WTC11 (cell line): ENCODE results near the gene SIGLEC7. TPM values are rescaled to one million over a fixed set of nuclear protein-coding genes. Genes with fewer than 3 reads are reported as not detected.

Experiments
- ATAC-seq: fragments of 200-7000 bp; cut with Tn5 transposase; 2 replicates; pipeline ENCODE4 v1.10.0; 2021; ENCODE audit warnings: mild to moderate bottlenecking, moderate library complexity
- CTCF ChIA-PET: fragments of 300-600 bp; sonication (Branson Sonifier 250); formaldehyde crosslinking; loops from one replicate; lab custom pipeline; 2021; ENCODE audit warnings: antibody characterized with exemption; lab: Charles Lee
- POLR2A ChIA-PET: fragments of 350-600 bp; sonication (Branson Sonifier 250); formaldehyde crosslinking; loops from one replicate; lab custom pipeline; 2021; ENCODE audit warnings: antibody characterized with exemption; lab: Charles Lee
- DNase-seq: peaks from one replicate; pipeline ENCODE4 v3.0.0; 2021; ENCODE audit warnings: low spot score
- H3K27ac Mint-ChIP-seq: 2 replicates; pipeline ENCODE4 v1.8.0; 2021; ENCODE audit warnings: mixed read lengths
- H3K27me3 Mint-ChIP-seq: 2 replicates; pipeline ENCODE4 v1.8.0; 2021; ENCODE audit warnings: low read depth, mild to moderate bottlenecking, moderate library complexity, mixed read lengths
- H3K36me3 Mint-ChIP-seq: 2 replicates; pipeline ENCODE4 v1.8.0; 2021; ENCODE audit warnings: mixed read lengths
- H3K4me1 Mint-ChIP-seq: 2 replicates; pipeline ENCODE4 v1.8.0; 2022; ENCODE audit warnings: mixed read lengths
- H3K4me3 Mint-ChIP-seq: 2 replicates; pipeline ENCODE4 v1.8.0; 2021; ENCODE audit warnings: mild to moderate bottlenecking, moderate library complexity, mixed read lengths
- H3K9me3 Mint-ChIP-seq: 2 replicates; pipeline ENCODE4 v1.8.0; 2021; ENCODE audit warnings: mixed read lengths
- ELF4 ChIP-seq: sonication (generic); formaldehyde crosslinking; IDR thresholded peaks from 2 replicates; pipeline ENCODE4 v1.8.1; 2022; ENCODE audit warnings: low read depth, mild to moderate bottlenecking, moderate library complexity, missing genetic modification reagents
- FOXJ3 ChIP-seq: sonication (generic); formaldehyde crosslinking; IDR thresholded peaks from 2 replicates; pipeline ENCODE4 v1.9.0; 2021; ENCODE audit warnings: missing genetic modification reagents, mild to moderate bottlenecking, borderline replicate concordance
- FOXP4 ChIP-seq: sonication (generic); formaldehyde crosslinking; IDR thresholded peaks from 2 replicates; pipeline ENCODE4 v1.8.0; 2022; ENCODE audit warnings: mild to moderate bottlenecking, missing genetic modification reagents
- GRHL2 ChIP-seq: fragments of 250-450 bp; sonication (Bioruptor Pico); IDR thresholded peaks from 2 replicates; pipeline ENCODE4 v1.8.0; 2022; ENCODE audit warnings: mild to moderate bottlenecking, moderate library complexity; ENCODE audit not compliant: insufficient replicate concordance, severe bottlenecking
- GTF2I ChIP-seq: fragments of 250-450 bp; sonication (Bioruptor Pico); conservative IDR thresholded peaks from 2 replicates; pipeline ENCODE4 v1.4.0; 2021; ENCODE audit warnings: mild to moderate bottlenecking
- HMGA2 ChIP-seq: fragments of 250-450 bp; sonication (Bioruptor Pico); IDR thresholded peaks from 2 replicates; pipeline ENCODE4 v1.4.0; 2021; ENCODE audit warnings: mild to moderate bottlenecking, moderate library complexity
- IRF2 ChIP-seq: sonication (generic); formaldehyde crosslinking; IDR thresholded peaks from 2 replicates; pipeline ENCODE4 v1.8.0; 2022; ENCODE audit warnings: low read depth, missing genetic modification reagents, borderline replicate concordance
- MXD4 ChIP-seq: fragments of 250-450 bp; sonication (Bioruptor Pico); IDR thresholded peaks from 2 replicates; pipeline ENCODE4 v1.8.0; 2021; ENCODE audit warnings: mild to moderate bottlenecking, moderate library complexity, borderline replicate concordance
- NFATC4 ChIP-seq: fragments of 250-450 bp; sonication (Bioruptor Pico); IDR thresholded peaks from 2 replicates; pipeline ENCODE4 v1.9.0; 2021; ENCODE audit warnings: mild to moderate bottlenecking
- NFYB ChIP-seq: sonication (generic); formaldehyde crosslinking; conservative IDR thresholded peaks from 2 replicates; pipeline ENCODE4 v1.8.0; 2022; ENCODE audit warnings: low read depth, missing genetic modification reagents
- OVOL2 ChIP-seq: fragments of 250-450 bp; sonication (Bioruptor Pico); IDR thresholded peaks from 2 replicates; pipeline ENCODE4 v1.9.0; 2021; ENCODE audit warnings: mild to moderate bottlenecking, borderline replicate concordance
- PRDM15 ChIP-seq: sonication (generic); formaldehyde crosslinking; IDR thresholded peaks from 2 replicates; pipeline ENCODE4 v1.8.0; 2022; ENCODE audit warnings: missing genetic modification reagents
- SOX15 ChIP-seq: fragments of 250-450 bp; sonication (Bioruptor Pico); IDR thresholded peaks from 2 replicates; pipeline ENCODE4 v1.9.0; 2021; ENCODE audit warnings: mild to moderate bottlenecking
- TCF7 ChIP-seq: sonication (generic); formaldehyde crosslinking; IDR thresholded peaks from 2 replicates; pipeline ENCODE4 v1.8.0; 2022; ENCODE audit warnings: mild to moderate bottlenecking, low read depth, missing genetic modification reagents, moderate library complexity
- ZNF121 ChIP-seq: sonication (generic); formaldehyde crosslinking; IDR thresholded peaks from 2 replicates; pipeline ENCODE4 v1.8.0; 2023; ENCODE audit warnings: missing genetic modification reagents
- ZNF317 ChIP-seq: sonication (generic); formaldehyde crosslinking; IDR thresholded peaks from 2 replicates; pipeline ENCODE4 v1.8.1; 2023; ENCODE audit warnings: low read depth, mild to moderate bottlenecking, moderate library complexity, missing genetic modification reagents, borderline replicate concordance
- ZNF425 ChIP-seq: fragments of 250-450 bp; sonication (Bioruptor Pico); conservative IDR thresholded peaks from 2 replicates; pipeline ENCODE4 v1.9.0; 2021; ENCODE audit warnings: mild to moderate bottlenecking
- total RNA-seq: library from RNA; stranded (reverse); gene quantifications from 3 replicates; pipeline ENCODE4 v1.2.3, GENCODE V29; 2021
- TF ChIP-seq, protein P1 (sequence below): sonication (generic); formaldehyde crosslinking; IDR thresholded peaks from 2 replicates; pipeline ENCODE4 v1.8.0; 2023; ENCODE audit warnings: missing genetic modification reagents, mild to moderate bottlenecking, borderline replicate concordance
- TF ChIP-seq, protein P2 (sequence below): sonication (generic); formaldehyde crosslinking; IDR thresholded peaks from 2 replicates; pipeline ENCODE4 v1.8.0; 2022; ENCODE audit warnings: mild to moderate bottlenecking, missing genetic modification reagents
- TF ChIP-seq, protein P3 (sequence below): fragments of 200-600 bp; IDR thresholded peaks from 2 replicates; pipeline ENCODE4 v1.8.0; 2022; ENCODE audit warnings: antibody characterized with exemption

SIGLEC7 gene
- total RNA-seq, 1 experiment from 2014 or later, result not detected

DNA sequence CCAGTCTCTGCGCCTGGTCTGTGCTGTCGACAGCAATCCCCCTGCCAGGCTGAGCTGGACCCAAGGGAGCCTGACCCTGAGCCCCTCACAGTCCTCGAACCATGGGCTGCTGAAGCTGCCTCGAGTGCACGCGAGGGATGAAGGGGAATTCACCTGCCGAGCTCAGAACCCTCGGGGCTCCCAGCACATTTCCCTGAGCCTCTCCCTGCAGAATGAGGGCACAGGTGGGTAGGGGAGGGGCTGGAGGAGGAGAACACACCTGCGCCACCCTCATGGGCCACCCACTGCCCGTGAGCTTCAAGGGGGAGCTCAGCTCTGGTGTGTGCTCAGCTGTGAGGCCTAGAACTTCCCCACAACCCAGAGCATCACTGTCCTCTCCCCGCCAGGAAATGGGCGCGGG is 44.2 kb downstream of the SIGLEC7 start (continued):
- TF ChIP-seq, protein P1, sequence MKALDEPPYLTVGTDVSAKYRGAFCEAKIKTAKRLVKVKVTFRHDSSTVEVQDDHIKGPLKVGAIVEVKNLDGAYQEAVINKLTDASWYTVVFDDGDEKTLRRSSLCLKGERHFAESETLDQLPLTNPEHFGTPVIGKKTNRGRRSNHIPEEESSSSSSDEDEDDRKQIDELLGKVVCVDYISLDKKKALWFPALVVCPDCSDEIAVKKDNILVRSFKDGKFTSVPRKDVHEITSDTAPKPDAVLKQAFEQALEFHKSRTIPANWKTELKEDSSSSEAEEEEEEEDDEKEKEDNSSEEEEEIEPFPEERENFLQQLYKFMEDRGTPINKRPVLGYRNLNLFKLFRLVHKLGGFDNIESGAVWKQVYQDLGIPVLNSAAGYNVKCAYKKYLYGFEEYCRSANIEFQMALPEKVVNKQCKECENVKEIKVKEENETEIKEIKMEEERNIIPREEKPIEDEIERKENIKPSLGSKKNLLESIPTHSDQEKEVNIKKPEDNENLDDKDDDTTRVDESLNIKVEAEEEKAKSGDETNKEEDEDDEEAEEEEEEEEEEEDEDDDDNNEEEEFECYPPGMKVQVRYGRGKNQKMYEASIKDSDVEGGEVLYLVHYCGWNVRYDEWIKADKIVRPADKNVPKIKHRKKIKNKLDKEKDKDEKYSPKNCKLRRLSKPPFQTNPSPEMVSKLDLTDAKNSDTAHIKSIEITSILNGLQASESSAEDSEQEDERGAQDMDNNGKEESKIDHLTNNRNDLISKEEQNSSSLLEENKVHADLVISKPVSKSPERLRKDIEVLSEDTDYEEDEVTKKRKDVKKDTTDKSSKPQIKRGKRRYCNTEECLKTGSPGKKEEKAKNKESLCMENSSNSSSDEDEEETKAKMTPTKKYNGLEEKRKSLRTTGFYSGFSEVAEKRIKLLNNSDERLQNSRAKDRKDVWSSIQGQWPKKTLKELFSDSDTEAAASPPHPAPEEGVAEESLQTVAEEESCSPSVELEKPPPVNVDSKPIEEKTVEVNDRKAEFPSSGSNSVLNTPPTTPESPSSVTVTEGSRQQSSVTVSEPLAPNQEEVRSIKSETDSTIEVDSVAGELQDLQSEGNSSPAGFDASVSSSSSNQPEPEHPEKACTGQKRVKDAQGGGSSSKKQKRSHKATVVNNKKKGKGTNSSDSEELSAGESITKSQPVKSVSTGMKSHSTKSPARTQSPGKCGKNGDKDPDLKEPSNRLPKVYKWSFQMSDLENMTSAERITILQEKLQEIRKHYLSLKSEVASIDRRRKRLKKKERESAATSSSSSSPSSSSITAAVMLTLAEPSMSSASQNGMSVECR (CRISPR knock-in tag), result no peak
- TF ChIP-seq NFYB (CRISPR knock-in tag) (no peak), ZNF425 (no peak), OVOL2 (CRISPR knock-in tag) (no peak), IRF2 (CRISPR knock-in tag) (no peak), ZNF317 (no peak)
- TF ChIP-seq, all 79 proteins: peak for 0

DNA sequence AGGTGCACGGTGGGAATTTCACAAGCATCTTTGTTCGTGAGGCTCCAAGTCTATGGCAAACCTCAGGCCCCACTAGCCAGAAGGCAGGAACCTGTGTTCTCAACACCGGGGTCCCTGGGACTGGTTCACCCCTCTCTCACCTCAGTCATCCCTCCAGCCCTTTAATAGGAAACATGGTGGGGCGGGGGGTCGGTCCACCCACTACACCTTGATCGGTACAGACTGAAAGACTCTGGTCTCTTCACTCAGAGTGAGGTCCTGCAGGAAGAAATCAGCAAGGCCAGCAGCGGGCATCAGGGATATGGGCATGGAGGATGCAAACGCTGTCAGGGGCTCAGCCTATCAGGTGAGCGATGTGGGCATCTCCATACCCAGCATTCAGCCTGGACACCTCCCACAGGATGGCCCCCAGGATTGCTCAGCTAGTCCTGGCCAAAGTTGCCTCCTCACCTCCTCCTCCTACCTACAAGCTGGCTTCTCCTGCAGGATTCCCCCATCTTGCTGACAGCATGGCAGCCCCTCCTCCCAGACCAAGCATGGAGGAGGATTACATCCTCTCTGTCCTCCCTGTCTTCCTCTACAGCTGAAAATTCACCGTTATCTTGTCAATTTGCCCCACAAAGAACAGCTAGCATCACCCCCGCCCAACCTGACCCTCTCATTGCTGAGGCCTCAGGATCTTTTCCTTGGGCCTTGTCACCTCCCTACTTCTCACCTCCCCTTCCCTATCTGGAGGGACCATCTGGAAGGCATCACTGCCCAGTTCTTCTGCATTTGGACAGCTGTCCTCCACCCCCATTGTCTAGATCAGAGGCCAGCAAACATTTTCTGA is 45.5 kb downstream of the SIGLEC7 start:
- no peaks in the 10 kb centered on the region for H3K36me3 Mint-ChIP-seq
- no peaks in the 10 kb centered on the region for H3K9me3 Mint-ChIP-seq
- H3K27me3 Mint-ChIP-seq, result peaks cover 30% of the 10 kb centered on the region
- CTCF ChIA-PET, result interaction anchor here (0.9 kb wide), 1 partner anchor 72 kb away, joined by 3 read pairs; no protein-coding TSS in a partner anchor
- DNase-seq, result no peak
- ATAC-seq, result no peak
- TF ChIP-seq FOXJ3 (CRISPR knock-in tag), result no peak
- TF ChIP-seq SOX15, result no peak
- TF ChIP-seq PRDM15 (CRISPR knock-in tag), result no peak
- no peak for TF ChIP-seq NFATC4 (CRISPR knock-in tag)
- TF ChIP-seq GTF2I, result no peak
- no peak for TF ChIP-seq GRHL2 (CRISPR knock-in tag)
- TF ChIP-seq ZNF121 (CRISPR knock-in tag), result no peak
- no peak for TF ChIP-seq OVOL2 (CRISPR knock-in tag)
- TF ChIP-seq ELF4 (CRISPR knock-in tag), result no peak
- no peak for TF ChIP-seq HMGA2 (CRISPR knock-in tag)
- TF ChIP-seq, protein P2, sequence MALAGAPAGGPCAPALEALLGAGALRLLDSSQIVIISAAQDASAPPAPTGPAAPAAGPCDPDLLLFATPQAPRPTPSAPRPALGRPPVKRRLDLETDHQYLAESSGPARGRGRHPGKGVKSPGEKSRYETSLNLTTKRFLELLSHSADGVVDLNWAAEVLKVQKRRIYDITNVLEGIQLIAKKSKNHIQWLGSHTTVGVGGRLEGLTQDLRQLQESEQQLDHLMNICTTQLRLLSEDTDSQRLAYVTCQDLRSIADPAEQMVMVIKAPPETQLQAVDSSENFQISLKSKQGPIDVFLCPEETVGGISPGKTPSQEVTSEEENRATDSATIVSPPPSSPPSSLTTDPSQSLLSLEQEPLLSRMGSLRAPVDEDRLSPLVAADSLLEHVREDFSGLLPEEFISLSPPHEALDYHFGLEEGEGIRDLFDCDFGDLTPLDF (CRISPR knock-in tag), result no peak
- no peak for TF ChIP-seq TCF7 (CRISPR knock-in tag)
- TF ChIP-seq FOXP4 (CRISPR knock-in tag), result no peak
- TF ChIP-seq, protein P3, sequence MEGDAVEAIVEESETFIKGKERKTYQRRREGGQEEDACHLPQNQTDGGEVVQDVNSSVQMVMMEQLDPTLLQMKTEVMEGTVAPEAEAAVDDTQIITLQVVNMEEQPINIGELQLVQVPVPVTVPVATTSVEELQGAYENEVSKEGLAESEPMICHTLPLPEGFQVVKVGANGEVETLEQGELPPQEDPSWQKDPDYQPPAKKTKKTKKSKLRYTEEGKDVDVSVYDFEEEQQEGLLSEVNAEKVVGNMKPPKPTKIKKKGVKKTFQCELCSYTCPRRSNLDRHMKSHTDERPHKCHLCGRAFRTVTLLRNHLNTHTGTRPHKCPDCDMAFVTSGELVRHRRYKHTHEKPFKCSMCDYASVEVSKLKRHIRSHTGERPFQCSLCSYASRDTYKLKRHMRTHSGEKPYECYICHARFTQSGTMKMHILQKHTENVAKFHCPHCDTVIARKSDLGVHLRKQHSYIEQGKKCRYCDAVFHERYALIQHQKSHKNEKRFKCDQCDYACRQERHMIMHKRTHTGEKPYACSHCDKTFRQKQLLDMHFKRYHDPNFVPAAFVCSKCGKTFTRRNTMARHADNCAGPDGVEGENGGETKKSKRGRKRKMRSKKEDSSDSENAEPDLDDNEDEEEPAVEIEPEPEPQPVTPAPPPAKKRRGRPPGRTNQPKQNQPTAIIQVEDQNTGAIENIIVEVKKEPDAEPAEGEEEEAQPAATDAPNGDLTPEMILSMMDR, result no peak
- no peak for TF ChIP-seq MXD4 (CRISPR knock-in tag)
- TF ChIP-seq, all 79 proteins: peak for 0
- no peak overlapping the region for H3K27ac Mint-ChIP-seq
- POLR2A ChIA-PET, result no interaction called here
- H3K4me3 Mint-ChIP-seq, result no peak overlapping the region
- H3K4me1 Mint-ChIP-seq, result 0 out of 2 replicates have a peak, but pooled peaks cover 4% of the 10 kb centered on the region
